WERI-Rb-1 (cell line): ENCODE results near the gene TSPAN17.

Experiments
- DNase-seq: peaks from one replicate; pipeline ENCODE4 v3.0.0-alpha.2; 2020
- H3K27ac ChIP-seq: fragments of 250-450 bp; sonication (Bioruptor Pico); 2 replicates; pipeline ENCODE4 v1.5.1; 2020; ENCODE audit warnings: mild to moderate bottlenecking, moderate library complexity
- H3K27me3 ChIP-seq: fragments of 250-450 bp; sonication (Bioruptor Pico); 2 replicates; pipeline ENCODE4 v1.5.1; 2021; ENCODE audit warnings: mild to moderate bottlenecking, low read depth, moderate library complexity; ENCODE audit not compliant: insufficient read depth, severe bottlenecking
- H3K36me3 ChIP-seq: fragments of 250-450 bp; sonication (Bioruptor Pico); 2 replicates; pipeline ENCODE4 v1.5.1; 2020; ENCODE audit warnings: mild to moderate bottlenecking, moderate library complexity
- H3K4me3 ChIP-seq: 2 replicates; pipeline ENCODE4 v1.5.1; 2011; ENCODE audit warnings: low read depth, mild to moderate bottlenecking, control low read depth, low read length
- H3K9me3 ChIP-seq: fragments of 250-450 bp; sonication (Bioruptor Pico); 2 replicates; pipeline ENCODE4 v1.5.1; 2021; ENCODE audit warnings: mild to moderate bottlenecking, moderate library complexity; ENCODE audit not compliant: severe bottlenecking
- CTCF ChIP-seq: IDR thresholded peaks from 2 replicates; pipeline ENCODE4 v1.5.1; 2011; ENCODE audit warnings: low read depth, mild to moderate bottlenecking, control low read depth, inconsistent platforms, low read length

The TSPAN17 gene

GRCh38 chr5:176608142-176608705, 39.1 kb upstream of the TSPAN17 start:
- no peaks in the 10 kb centered on the region for H3K9me3 ChIP-seq
- no peak overlapping the region for H3K4me3 ChIP-seq
- DNase-seq = no peak
- TF ChIP-seq CTCF = no peak
- no peaks in the 10 kb centered on the region for H3K27me3 ChIP-seq
- peaks cover 54% of the 10 kb centered on the region for H3K36me3 ChIP-seq
- H3K27ac ChIP-seq = no peak overlapping the region

- Histone ChIP-seq H3K9me3 (no peaks in the 10 kb centered on the region), H3K36me3 (peaks cover 46% of the 10 kb centered on the region), H3K27me3 (no peaks in the 10 kb centered on the region), H3K4me3 (peak overlapping the region; percentile 68), H3K27ac (peak overlapping the region; percentile 96)
- TF ChIP-seq CTCF = no peak
- peak; percentile 67 for DNase-seq
Observed at GRCh38 chr5:176608937-176609723, 38.2 kb upstream of the TSPAN17 start.

GRCh38 chr5:176609724-176610434, 37.4 kb upstream of the TSPAN17 start, which contains the start of gene GPRIN1:
Gene GPRIN1, minus strand, starts transcription at chr5:176610156. Its CDS starts 10,322 bp downstream, at chr5:176599834.
- H3K36me3 ChIP-seq = peaks cover 40% of the 10 kb centered on the region
- H3K9me3 ChIP-seq = no peaks in the 10 kb centered on the region
- H3K4me3 ChIP-seq = peak within 1 kb of the TSS; percentile 68
- TF ChIP-seq CTCF = peak; percentile 51; the same call in 1 of the 2 replicates
- DNase-seq = peak; percentile 75
- H3K27ac ChIP-seq = peak within 1 kb of the TSS; percentile 96
- H3K27me3 ChIP-seq = no peaks in the 10 kb centered on the region

GRCh38 chr5:176610435-176610773, 36.9 kb upstream of the TSPAN17 start:
- Histone ChIP-seq H3K27ac (peak overlapping the region; percentile 96), H3K4me3 (peak overlapping the region; percentile 52), H3K9me3 (no peaks in the 10 kb centered on the region), H3K27me3 (no peaks in the 10 kb centered on the region), H3K36me3 (peaks cover 35% of the 10 kb centered on the region)
- no peak for TF ChIP-seq CTCF
- peak; percentile 56 for DNase-seq

- no peak for TF ChIP-seq CTCF
- peaks cover 28% of the 10 kb centered on the region for H3K36me3 ChIP-seq
- no peaks in the 10 kb centered on the region for H3K9me3 ChIP-seq
- no peak for DNase-seq
- H3K4me3 ChIP-seq = no peak overlapping the region
- no peak overlapping the region for H3K27ac ChIP-seq
- H3K27me3 ChIP-seq = no peaks in the 10 kb centered on the region
Observed at GRCh38 chr5:176611435-176611834, 35.8 kb upstream of the TSPAN17 start.
